ENCODE data around the gene YIPF7.

DNA sequence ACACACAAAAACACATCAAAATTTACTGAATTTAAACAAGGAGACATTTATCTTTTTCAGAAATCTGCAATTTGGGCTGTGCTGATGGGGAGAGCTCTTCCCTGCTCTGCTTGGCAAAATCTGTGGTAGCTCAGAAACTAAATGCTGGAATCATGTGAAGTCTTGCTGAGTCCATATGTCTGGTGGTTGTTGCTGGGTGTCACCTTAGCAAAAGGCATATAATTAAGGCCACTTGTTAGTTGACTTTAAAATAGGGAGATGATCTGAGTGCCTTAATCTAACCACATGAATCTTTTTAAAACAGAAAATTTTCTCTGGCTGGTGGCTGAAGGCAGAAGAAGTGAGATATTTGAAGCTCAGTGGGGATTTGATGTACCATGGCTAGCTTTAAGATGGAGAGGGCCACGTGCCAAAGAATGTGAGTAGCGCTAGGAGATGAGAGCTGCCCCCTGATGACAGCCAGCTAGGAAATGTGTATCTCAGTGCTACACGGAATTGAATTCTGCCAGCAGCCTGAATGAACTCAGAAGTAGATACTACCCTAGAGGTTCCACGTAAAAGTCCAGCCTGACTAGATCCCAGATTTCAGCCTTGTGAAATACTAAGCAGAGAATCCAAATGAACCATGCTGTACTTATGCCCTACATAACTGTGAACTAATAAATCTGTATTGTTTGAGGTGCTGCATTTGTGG, 19.2 kb upstream of the YIPF7 start:
- TF ChIP-seq, protein P1, sequence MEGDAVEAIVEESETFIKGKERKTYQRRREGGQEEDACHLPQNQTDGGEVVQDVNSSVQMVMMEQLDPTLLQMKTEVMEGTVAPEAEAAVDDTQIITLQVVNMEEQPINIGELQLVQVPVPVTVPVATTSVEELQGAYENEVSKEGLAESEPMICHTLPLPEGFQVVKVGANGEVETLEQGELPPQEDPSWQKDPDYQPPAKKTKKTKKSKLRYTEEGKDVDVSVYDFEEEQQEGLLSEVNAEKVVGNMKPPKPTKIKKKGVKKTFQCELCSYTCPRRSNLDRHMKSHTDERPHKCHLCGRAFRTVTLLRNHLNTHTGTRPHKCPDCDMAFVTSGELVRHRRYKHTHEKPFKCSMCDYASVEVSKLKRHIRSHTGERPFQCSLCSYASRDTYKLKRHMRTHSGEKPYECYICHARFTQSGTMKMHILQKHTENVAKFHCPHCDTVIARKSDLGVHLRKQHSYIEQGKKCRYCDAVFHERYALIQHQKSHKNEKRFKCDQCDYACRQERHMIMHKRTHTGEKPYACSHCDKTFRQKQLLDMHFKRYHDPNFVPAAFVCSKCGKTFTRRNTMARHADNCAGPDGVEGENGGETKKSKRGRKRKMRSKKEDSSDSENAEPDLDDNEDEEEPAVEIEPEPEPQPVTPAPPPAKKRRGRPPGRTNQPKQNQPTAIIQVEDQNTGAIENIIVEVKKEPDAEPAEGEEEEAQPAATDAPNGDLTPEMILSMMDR (IDR thresholded peaks at IDR 0.05) = no peak
- no peak for TF ChIP-seq POLR2A (IDR thresholded peaks at IDR 0.05)
